DOHH2 (cell line): ENCODE data around the gene LAMA3.

Source experiments
- H3F3A ChIP-seq: fragments of 200-600 bp; sonication (generic), shearing (Covaris generic); 2 replicates; pipeline ENCODE4 v1.6.0; 2016; ENCODE audit warnings: antibody characterized with exemption, mild to moderate bottlenecking; ENCODE audit not compliant: control insufficient read depth, insufficient read depth
- H3K27ac ChIP-seq: fragments of 200-600 bp; sonication (generic); 2 replicates; pipeline ENCODE4 v1.5.1; 2014; ENCODE audit warnings: low read depth, mild to moderate bottlenecking, low read length, moderate library complexity
- H3K27me3 ChIP-seq: fragments of 200-600 bp; sonication (generic); 2 replicates; pipeline ENCODE4 v1.6.1; 2014; ENCODE audit warnings: mild to moderate bottlenecking, low read length, mixed read lengths; ENCODE audit not compliant: control insufficient read depth
- H3K36me3 ChIP-seq: fragments of 200-600 bp; sonication (generic); 2 replicates; pipeline ENCODE4 v1.6.1; 2014; ENCODE audit warnings: mild to moderate bottlenecking, low read length, moderate library complexity, mixed read lengths; ENCODE audit not compliant: control insufficient read depth
- H3K4me1 ChIP-seq: fragments of 200-600 bp; sonication (generic); 2 replicates; pipeline ENCODE4 v1.6.1; 2014; ENCODE audit warnings: mild to moderate bottlenecking, low read length, mixed read lengths; ENCODE audit not compliant: control insufficient read depth
- H3K4me2 ChIP-seq: fragments of 200-600 bp; sonication (generic); 2 replicates; pipeline ENCODE4 v1.6.0; 2014; ENCODE audit warnings: mild to moderate bottlenecking, low read length, moderate library complexity
- H3K4me3 ChIP-seq: fragments of 200-600 bp; sonication (generic); 2 replicates; pipeline ENCODE4 v1.5.1; 2014; ENCODE audit warnings: mild to moderate bottlenecking, low read length, mixed read lengths
- H3K79me2 ChIP-seq: fragments of 200-600 bp; sonication (generic); 2 replicates; pipeline ENCODE4 v1.6.1; 2014; ENCODE audit warnings: mild to moderate bottlenecking, low read length, mixed read lengths; ENCODE audit not compliant: control insufficient read depth
- H3K9me2 ChIP-seq: fragments of 200-600 bp; sonication (generic); replicated peaks from 2 replicates; pipeline ENCODE4 v1.6.1; 2014; ENCODE audit warnings: mild to moderate bottlenecking, low read length, mixed read lengths; ENCODE audit not compliant: control insufficient read depth
- H3K9me3 ChIP-seq: fragments of 200-600 bp; sonication (generic); 2 replicates; pipeline ENCODE4 v1.6.1; 2014; ENCODE audit warnings: antibody characterized with exemption, low read length, mixed read lengths; ENCODE audit not compliant: control insufficient read depth, insufficient read depth
- H4K20me1 ChIP-seq: fragments of 200-600 bp; sonication (generic); 2 replicates; pipeline ENCODE4 v1.6.0; 2014; ENCODE audit warnings: low read depth, mild to moderate bottlenecking, antibody characterized with exemption, low read length, moderate library complexity; ENCODE audit not compliant: control insufficient read depth, insufficient read depth
- CTCF ChIP-seq: fragments of 200-600 bp; sonication (generic); IDR thresholded peaks from one replicate; pipeline ENCODE4 v1.5.1; 2014; ENCODE audit warnings: antibody characterized with exemption, mild to moderate bottlenecking, low read depth, low read length; ENCODE audit not compliant: poor library complexity, severe bottlenecking
- EZH2phosphoT487 ChIP-seq: fragments of 200-600 bp; sonication (generic); IDR thresholded peaks from 2 replicates; pipeline ENCODE4 v1.6.1; 2017; ENCODE audit warnings: borderline replicate concordance, mild to moderate bottlenecking, antibody characterized with exemption, low read length, moderate library complexity, mixed read lengths

The LAMA3 gene

GRCh38 chr18:23998018-23998417 lies 308.8 kb downstream of the LAMA3 start:
- Histone ChIP-seq H3K27ac (no peak overlapping the region), H3K9me2 (no peaks in the 10 kb centered on the region), H3K79me2 (no peaks in the 10 kb centered on the region), H3K36me3 (no peaks in the 10 kb centered on the region), H4K20me1 (no peaks in the 10 kb centered on the region), H3K4me2 (0 out of 2 replicates have a peak overlapping the region, but pooled peaks have one; percentile 13), H3K9me3 (no peaks in the 10 kb centered on the region), H3K4me1 (peaks cover 48% of the 10 kb centered on the region), H3K27me3 (no peaks in the 10 kb centered on the region), H3F3A (no peaks in the 10 kb centered on the region; the same call in 1 of the 2 replicates), H3K4me3 (no peak overlapping the region)
- TF ChIP-seq CTCF (no peak), EZH2phosphoT487 (no peak)

GRCh38 chr18:23998820-23999219 lies 309.6 kb downstream of the LAMA3 start:
- Histone ChIP-seq H3K4me2 (no peak overlapping the region), H3K27ac (no peak overlapping the region), H3K27me3 (no peaks in the 10 kb centered on the region), H3K9me3 (no peaks in the 10 kb centered on the region), H3K9me2 (no peaks in the 10 kb centered on the region), H3K4me1 (peaks cover 48% of the 10 kb centered on the region), H3F3A (no peaks in the 10 kb centered on the region; the same call in 1 of the 2 replicates), H4K20me1 (no peaks in the 10 kb centered on the region), H3K4me3 (no peak overlapping the region), H3K79me2 (no peaks in the 10 kb centered on the region), H3K36me3 (no peaks in the 10 kb centered on the region)
- TF ChIP-seq CTCF, result no peak
- no peak for TF ChIP-seq EZH2phosphoT487

- Histone ChIP-seq H3K27ac (no peak overlapping the region), H3K9me2 (no peaks in the 10 kb centered on the region), H3K36me3 (no peaks in the 10 kb centered on the region), H3K4me1 (peaks cover 42% of the 10 kb centered on the region), H3K79me2 (no peaks in the 10 kb centered on the region), H3K9me3 (no peaks in the 10 kb centered on the region), H3K4me2 (no peak overlapping the region), H4K20me1 (no peaks in the 10 kb centered on the region), H3F3A (no peaks in the 10 kb centered on the region; the same call in 1 of the 2 replicates), H3K4me3 (no peak overlapping the region), H3K27me3 (no peaks in the 10 kb centered on the region)
- no peak for TF ChIP-seq CTCF
- TF ChIP-seq EZH2phosphoT487, result no peak
Measured at GRCh38 chr18:24000613-24001490, 311.6 kb downstream of the LAMA3 start.
